ENCODE results near the gene SCN7A.
"Not testable (repeated sequence)": the region's sequence is repeated elsewhere in the genome, so short reads cannot be mapped to it uniquely, and the experiment has no call there.

SCN7A gene

GRCh38 chr2:166451468-166451867 lies 42.6 kb downstream of the SCN7A start:
- DNase-seq: no peak

- no peak for DNase-seq
Observed at GRCh38 chr2:166449439-166449838, 44.6 kb downstream of the SCN7A start.

GRCh38 chr2:166448106-166448505 lies 45.9 kb downstream of the SCN7A start:
- DNase-seq: no peak

GRCh38 chr2:166444306-166444705 lies 49.7 kb downstream of the SCN7A start:
- no peak for DNase-seq

- DNase-seq: no peak
Observed at GRCh38 chr2:166440313-166440712, 53.7 kb downstream of the SCN7A start.

GRCh38 chr2:166439078-166439477 lies 55.0 kb downstream of the SCN7A start:
- no peak for DNase-seq

DNA sequence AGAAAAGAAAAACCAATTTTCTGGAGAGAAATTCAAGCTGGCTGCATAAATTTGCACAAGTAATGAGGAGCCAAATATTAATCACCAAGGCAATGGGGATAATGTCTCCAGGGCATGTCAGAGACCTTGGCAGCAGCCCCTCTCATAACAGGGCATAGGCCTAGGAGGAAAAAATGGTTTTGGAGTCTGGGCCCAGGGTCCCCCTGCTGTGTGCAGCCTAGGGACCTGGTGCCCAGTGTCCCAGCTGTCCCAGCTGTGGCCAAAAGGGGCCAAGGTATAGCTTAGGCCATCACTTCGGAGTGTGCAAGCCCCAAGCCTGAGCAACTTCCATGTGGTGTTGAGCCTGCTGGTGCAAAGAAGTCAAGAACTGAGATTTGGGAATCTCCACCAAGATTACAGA lies 57.1 kb downstream of the SCN7A start:
- DNase-seq: no peak

GRCh38 chr2:166436189-166436588 lies 57.9 kb downstream of the SCN7A start:
- DNase-seq: no peak

- DNase-seq: no peak
Observed at GRCh38 chr2:166434491-166434890, 59.6 kb downstream of the SCN7A start.

- DNase-seq: no peak
Observed at GRCh38 chr2:166433457-166433856, 60.6 kb downstream of the SCN7A start.

DNA sequence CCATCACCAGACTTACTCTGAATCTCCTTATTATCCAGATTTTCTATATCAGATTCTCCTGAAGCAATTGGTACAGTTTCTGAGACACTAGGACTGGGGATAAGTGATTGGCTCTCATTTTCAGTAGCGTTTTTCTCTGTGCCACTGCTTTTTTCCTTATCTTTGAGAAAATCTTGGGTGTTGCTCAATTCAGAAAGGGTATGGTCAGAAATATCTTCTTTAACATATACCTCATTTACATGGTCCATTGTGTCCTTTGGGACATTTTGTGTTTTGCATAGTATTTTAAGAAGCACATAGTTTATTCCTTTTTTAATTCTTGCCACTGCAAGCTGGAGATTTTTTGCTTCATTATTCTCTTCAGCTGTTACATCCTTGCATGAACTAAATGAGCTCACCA lies 61.7 kb downstream of the SCN7A start:
- DNase-seq: no peak

- DNase-seq: no peak
Observed at GRCh38 chr2:166424841-166425240, 69.2 kb downstream of the SCN7A start.

DNA sequence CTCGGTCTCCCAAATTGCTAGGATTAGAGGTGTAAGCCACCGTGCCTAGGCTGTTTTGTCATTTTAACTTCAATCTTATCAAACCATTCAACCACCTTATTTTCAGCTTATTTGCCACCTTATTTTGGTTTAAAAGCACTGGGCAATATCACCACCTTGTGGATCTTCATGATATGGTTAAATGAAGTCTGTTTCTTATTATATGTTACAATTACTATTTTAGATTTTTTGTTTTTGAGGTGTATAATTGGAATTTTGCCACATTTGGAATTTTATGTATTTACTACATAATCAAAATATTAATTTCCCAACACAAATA lies 74.5 kb downstream of the SCN7A start:
- DNase-seq: no peak

DNA sequence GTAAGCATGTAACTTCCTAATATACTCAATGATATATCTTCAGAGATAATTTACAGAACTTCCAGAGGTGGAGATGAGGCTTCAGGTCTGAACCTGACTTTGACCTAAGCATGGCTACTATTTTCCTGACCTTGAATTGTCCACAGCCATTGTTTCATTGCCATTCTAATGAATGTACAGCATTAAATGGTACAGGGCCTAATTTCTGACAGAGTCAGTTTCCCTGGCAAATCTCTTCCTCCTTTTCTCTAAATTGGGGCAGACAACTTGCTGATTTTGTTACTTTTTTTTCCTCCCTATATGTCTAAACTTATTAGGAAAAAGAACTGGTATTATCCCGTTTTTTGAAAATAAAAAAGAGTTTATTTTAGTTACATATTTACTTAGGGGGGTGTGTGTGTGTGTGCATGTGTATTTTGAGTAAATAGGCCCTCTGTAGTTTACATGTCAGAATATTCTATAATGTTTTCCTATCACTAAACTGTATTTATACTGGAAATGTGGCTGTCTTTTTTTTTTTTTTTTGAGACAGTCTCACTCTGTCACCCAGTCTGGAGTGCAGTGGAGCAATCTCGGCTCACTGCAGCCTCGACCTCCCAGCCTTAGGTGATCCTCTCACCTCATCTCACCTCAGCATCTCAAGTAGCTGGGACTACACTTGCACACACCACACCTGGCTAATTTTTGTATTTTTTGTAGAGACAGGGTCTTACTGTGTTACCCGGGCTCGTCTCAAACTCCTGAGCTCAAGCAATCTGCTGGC lies 75.0 kb downstream of the SCN7A start:
- DNase-seq: no peak

DNA sequence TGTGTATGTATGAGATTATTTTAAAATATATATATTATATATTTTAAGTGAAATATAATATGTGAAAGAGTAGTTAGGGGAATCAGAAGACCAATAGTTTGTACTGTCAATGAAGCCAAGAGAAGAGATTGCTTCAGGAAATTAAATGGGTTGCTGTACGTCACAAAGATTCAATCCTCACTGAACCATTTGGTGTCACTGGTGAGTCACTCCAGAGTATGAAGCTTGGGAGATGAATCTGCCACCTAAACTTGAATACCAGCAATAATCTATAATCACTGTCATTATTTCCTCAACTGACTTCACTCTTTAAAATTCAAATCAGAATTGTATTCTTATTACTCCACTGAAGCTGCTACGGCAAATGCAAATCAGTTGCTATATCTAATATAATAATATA lies 76.4 kb downstream of the SCN7A start:
- no peak for DNase-seq

- DNase-seq: no peak
Observed at GRCh38 chr2:166413255-166413654, 80.8 kb downstream of the SCN7A start.

- DNase-seq: no peak
Observed at GRCh38 chr2:166411473-166412230, 82.4 kb downstream of the SCN7A start.

DNA sequence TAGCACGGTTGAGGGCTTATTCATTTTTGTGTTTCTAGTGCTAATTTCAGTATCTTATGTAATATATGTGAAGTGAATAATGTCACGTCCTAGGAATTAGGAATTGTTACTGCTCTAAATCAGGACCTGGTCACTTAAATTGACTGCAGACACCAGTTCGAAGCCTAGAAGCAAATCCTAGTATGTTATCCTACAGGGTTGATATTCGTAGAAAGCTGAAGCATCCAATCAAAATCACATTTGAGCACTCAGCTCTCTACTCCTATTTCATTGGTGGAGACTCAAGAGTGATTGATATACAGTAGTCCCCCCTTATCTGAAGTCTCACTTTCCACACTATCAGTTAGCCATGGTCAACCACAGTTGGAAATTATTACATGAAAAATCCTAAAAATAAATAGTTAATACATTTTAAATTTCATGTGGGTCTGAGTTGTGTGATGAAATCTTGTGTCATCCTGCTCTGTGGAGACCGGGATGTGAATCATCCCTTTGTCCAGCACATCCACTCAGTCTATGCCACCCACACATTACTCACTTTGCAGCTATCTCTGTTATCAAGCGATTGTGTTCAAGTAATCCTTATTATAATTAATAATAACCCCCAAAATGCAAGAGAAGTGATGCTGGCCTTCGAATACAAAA lies 83.1 kb downstream of the SCN7A start:
- DNase-seq: no peak

DNA sequence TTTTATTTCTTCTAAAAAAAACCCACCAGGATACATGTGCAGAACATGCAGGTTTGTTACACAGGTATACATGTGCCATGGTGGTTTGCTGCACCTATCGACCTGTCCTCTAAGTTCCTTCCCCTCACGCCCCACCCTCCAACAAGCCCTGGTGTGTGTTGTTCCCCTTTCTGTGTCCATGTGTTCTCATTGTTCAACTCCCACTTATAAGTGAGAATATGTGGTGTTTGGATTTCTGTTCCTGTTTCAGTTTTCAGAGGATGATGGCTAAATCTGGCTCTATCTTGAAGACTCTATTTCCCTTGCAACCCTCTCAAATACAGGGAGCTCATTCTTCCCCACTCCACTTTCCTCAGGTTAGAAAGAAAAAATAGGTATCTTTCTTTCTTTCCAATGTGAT lies 86.3 kb downstream of the SCN7A start:
- not testable (repeated sequence) for DNase-seq

GRCh38 chr2:166406374-166406773 lies 87.7 kb downstream of the SCN7A start:
- DNase-seq: no peak

DNA sequence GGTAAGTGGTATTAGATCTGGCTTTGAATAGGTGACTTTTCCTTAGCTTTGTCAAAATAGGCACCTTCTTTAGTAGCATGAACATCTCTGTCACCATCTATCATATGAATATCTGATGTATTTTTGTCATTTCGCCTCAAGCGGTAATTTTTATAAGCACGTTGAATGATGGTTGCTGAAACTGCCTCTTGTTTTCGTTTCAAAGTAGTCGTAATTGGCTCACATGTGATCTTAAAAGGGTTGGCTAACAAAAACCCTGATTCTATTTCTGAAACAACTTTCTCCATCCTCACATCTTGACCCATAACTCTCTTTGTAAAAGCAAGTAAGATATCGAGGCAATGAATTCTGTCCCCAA lies 88.5 kb downstream of the SCN7A start:
- no peak for DNase-seq

- no peak for DNase-seq
Observed at GRCh38 chr2:166404831-166405568, 89.0 kb downstream of the SCN7A start.

- no peak for DNase-seq
Observed at GRCh38 chr2:166394245-166394644, 99.8 kb downstream of the SCN7A start.

GRCh38 chr2:166393008-166393407 lies 101.0 kb downstream of the SCN7A start:
- no peak for DNase-seq
